WTC11 (cell line): Measurements from ENCODE around the gene CISH. TPM values are rescaled to one million over a fixed set of nuclear protein-coding genes. Genes with fewer than 3 reads are reported as not detected.

Experiments
- ATAC-seq: fragments of 200-7000 bp; cut with Tn5 transposase; 2 replicates; pipeline ENCODE4 v1.10.0; 2021; ENCODE audit warnings: mild to moderate bottlenecking, moderate library complexity
- CTCF ChIA-PET: fragments of 300-600 bp; sonication (Branson Sonifier 250); formaldehyde crosslinking; loops from one replicate; lab custom pipeline; 2021; ENCODE audit warnings: antibody characterized with exemption; lab: Charles Lee
- POLR2A ChIA-PET: fragments of 350-600 bp; sonication (Branson Sonifier 250); formaldehyde crosslinking; loops from one replicate; lab custom pipeline; 2021; ENCODE audit warnings: antibody characterized with exemption; lab: Charles Lee
- DNase-seq: peaks from one replicate; pipeline ENCODE4 v3.0.0; 2021; ENCODE audit warnings: low spot score
- H3K27ac Mint-ChIP-seq: 2 replicates; pipeline ENCODE4 v1.8.0; 2021; ENCODE audit warnings: mixed read lengths
- H3K27me3 Mint-ChIP-seq: 2 replicates; pipeline ENCODE4 v1.8.0; 2021; ENCODE audit warnings: low read depth, mild to moderate bottlenecking, moderate library complexity, mixed read lengths
- H3K36me3 Mint-ChIP-seq: 2 replicates; pipeline ENCODE4 v1.8.0; 2021; ENCODE audit warnings: mixed read lengths
- H3K4me1 Mint-ChIP-seq: 2 replicates; pipeline ENCODE4 v1.8.0; 2022; ENCODE audit warnings: mixed read lengths
- H3K4me3 Mint-ChIP-seq: 2 replicates; pipeline ENCODE4 v1.8.0; 2021; ENCODE audit warnings: mild to moderate bottlenecking, moderate library complexity, mixed read lengths
- H3K9me3 Mint-ChIP-seq: 2 replicates; pipeline ENCODE4 v1.8.0; 2021; ENCODE audit warnings: mixed read lengths
- CDX4 ChIP-seq: fragments of 250-450 bp; sonication (Bioruptor Pico); IDR thresholded peaks from 2 replicates; pipeline ENCODE4 v1.9.0; 2021; ENCODE audit warnings: moderate library complexity, mild to moderate bottlenecking, inconsistent platforms, borderline replicate concordance
- ETV6 ChIP-seq: sonication (generic); formaldehyde crosslinking; IDR thresholded peaks from 2 replicates; pipeline ENCODE4 v1.8.1; 2022; ENCODE audit warnings: mild to moderate bottlenecking, missing genetic modification reagents
- FOXJ3 ChIP-seq: sonication (generic); formaldehyde crosslinking; IDR thresholded peaks from 2 replicates; pipeline ENCODE4 v1.9.0; 2021; ENCODE audit warnings: missing genetic modification reagents, mild to moderate bottlenecking, borderline replicate concordance
- FOXP1 ChIP-seq: sonication (generic); formaldehyde crosslinking; IDR thresholded peaks from 2 replicates; pipeline ENCODE4 v1.8.0; 2022; ENCODE audit warnings: missing genetic modification reagents, mild to moderate bottlenecking, moderate library complexity, borderline replicate concordance
- HMGA2 ChIP-seq: fragments of 250-450 bp; sonication (Bioruptor Pico); IDR thresholded peaks from 2 replicates; pipeline ENCODE4 v1.4.0; 2021; ENCODE audit warnings: mild to moderate bottlenecking, moderate library complexity
- JAZF1 ChIP-seq: fragments of 250-450 bp; sonication (Bioruptor Pico); IDR thresholded peaks from 2 replicates; pipeline ENCODE4 v1.9.0; 2021; ENCODE audit warnings: moderate library complexity, mild to moderate bottlenecking, inconsistent platforms
- JUN ChIP-seq: sonication (generic); formaldehyde crosslinking; IDR thresholded peaks from 2 replicates; pipeline ENCODE4 v1.8.0; 2023; ENCODE audit warnings: mild to moderate bottlenecking, missing genetic modification reagents
- PREB ChIP-seq: sonication (generic); formaldehyde crosslinking; IDR thresholded peaks from 2 replicates; pipeline ENCODE4 v1.8.1; 2022; ENCODE audit warnings: mild to moderate bottlenecking, missing genetic modification reagents, moderate library complexity, borderline replicate concordance
- RORB ChIP-seq: fragments of 250-450 bp; sonication (Bioruptor Pico); IDR thresholded peaks from 2 replicates; pipeline ENCODE4 v1.9.0; 2021; ENCODE audit warnings: mild to moderate bottlenecking
- TCF7 ChIP-seq: sonication (generic); formaldehyde crosslinking; IDR thresholded peaks from 2 replicates; pipeline ENCODE4 v1.8.0; 2022; ENCODE audit warnings: mild to moderate bottlenecking, low read depth, missing genetic modification reagents, moderate library complexity
- ZNF121 ChIP-seq: sonication (generic); formaldehyde crosslinking; IDR thresholded peaks from 2 replicates; pipeline ENCODE4 v1.8.0; 2023; ENCODE audit warnings: missing genetic modification reagents
- ZNF263 ChIP-seq: sonication (generic); formaldehyde crosslinking; IDR thresholded peaks from 2 replicates; pipeline ENCODE4 v1.8.1; 2022; ENCODE audit warnings: low read depth, mild to moderate bottlenecking, moderate library complexity, missing genetic modification reagents
- ZNF317 ChIP-seq: sonication (generic); formaldehyde crosslinking; IDR thresholded peaks from 2 replicates; pipeline ENCODE4 v1.8.1; 2023; ENCODE audit warnings: low read depth, mild to moderate bottlenecking, moderate library complexity, missing genetic modification reagents, borderline replicate concordance
- ZNF423 ChIP-seq: fragments of 250-450 bp; sonication (Bioruptor Pico); IDR thresholded peaks from 2 replicates; pipeline ENCODE4 v2.1.2; 2022; ENCODE audit warnings: mild to moderate bottlenecking, moderate library complexity
- ZNF512 ChIP-seq: sonication (generic); formaldehyde crosslinking; IDR thresholded peaks from 2 replicates; pipeline ENCODE4 v1.8.1; 2022; ENCODE audit warnings: missing genetic modification reagents, borderline replicate concordance
- total RNA-seq: library from RNA; stranded (reverse); gene quantifications from 3 replicates; pipeline ENCODE4 v1.2.3, GENCODE V29; 2021
- TF ChIP-seq, protein P1 (sequence below): sonication (generic); formaldehyde crosslinking; IDR thresholded peaks from 2 replicates; pipeline ENCODE4 v1.8.0; 2022; ENCODE audit warnings: mild to moderate bottlenecking, missing genetic modification reagents
- TF ChIP-seq, protein P2 (sequence below): fragments of 250-450 bp; sonication (Bioruptor Pico); IDR thresholded peaks from 2 replicates; pipeline ENCODE4 v1.9.0; 2021; ENCODE audit warnings: mild to moderate bottlenecking
- TF ChIP-seq, protein P3 (sequence below): sonication (generic); formaldehyde crosslinking; IDR thresholded peaks from 2 replicates; pipeline ENCODE4 v1.8.1; 2022; ENCODE audit warnings: low read depth, missing genetic modification reagents, borderline replicate concordance
- TF ChIP-seq, protein P4 (sequence below): fragments of 250-450 bp; sonication (Bioruptor Pico); IDR thresholded peaks from 2 replicates; pipeline ENCODE4 v1.9.0; 2021; ENCODE audit warnings: mild to moderate bottlenecking, borderline replicate concordance
- TF ChIP-seq, protein P5 (sequence below): sonication (generic); formaldehyde crosslinking; IDR thresholded peaks from 2 replicates; pipeline ENCODE4 v1.8.1; 2022; ENCODE audit warnings: low read depth, mild to moderate bottlenecking, moderate library complexity, missing genetic modification reagents, borderline replicate concordance

CISH gene
- total RNA-seq, 1 experiment from 2014 or later, result 2.4 TPM

DNA sequence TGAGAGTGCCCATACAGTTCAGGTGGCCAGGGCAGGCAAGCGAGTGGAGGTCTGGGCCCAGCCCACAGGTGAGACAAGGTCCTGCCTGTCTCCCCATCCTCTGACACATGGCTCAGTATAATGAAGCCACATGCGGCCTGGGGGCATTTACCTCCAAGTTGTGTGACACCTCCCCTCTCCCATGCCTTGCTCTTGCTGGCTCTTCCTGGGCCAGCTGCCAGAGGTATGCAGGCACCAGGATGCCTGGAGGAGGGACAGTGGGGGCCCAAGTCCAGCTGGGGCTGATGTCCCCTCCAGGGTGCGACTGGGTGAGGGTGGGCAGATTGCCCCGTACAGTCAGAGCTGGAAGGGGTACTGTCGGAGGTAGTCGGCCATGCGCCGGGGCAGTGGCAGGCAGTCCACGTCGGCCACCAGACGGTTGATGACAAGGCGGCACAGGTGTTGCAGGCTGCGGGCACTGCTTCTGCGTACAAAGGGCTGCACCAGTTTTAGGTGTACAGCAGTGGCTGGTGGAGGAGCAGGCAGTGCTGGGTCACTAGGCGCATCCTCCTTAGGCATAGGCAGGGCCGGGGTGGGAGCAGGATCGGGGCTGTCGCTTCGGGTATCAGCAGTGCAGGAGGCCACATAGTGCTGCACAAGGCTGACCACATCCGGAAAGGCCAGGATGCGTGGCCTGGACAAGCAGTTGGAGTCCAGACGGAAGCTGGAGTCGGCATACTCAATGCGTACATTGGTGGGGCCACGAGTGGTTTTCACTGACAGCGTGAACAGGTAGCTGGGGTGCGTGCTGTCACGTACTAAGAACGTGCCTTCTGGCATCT, 4.1 kb downstream of the CISH start (continued):
- TF ChIP-seq ZNF512 (CRISPR knock-in tag) (no peak), PREB (CRISPR knock-in tag) (no peak), HMGA2 (no peak), CDX4 (CRISPR knock-in tag) (no peak), FOXP1 (no peak)
- TF ChIP-seq, protein P1, sequence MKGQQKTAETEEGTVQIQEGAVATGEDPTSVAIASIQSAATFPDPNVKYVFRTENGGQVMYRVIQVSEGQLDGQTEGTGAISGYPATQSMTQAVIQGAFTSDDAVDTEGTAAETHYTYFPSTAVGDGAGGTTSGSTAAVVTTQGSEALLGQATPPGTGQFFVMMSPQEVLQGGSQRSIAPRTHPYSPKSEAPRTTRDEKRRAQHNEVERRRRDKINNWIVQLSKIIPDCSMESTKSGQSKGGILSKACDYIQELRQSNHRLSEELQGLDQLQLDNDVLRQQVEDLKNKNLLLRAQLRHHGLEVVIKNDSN (CRISPR knock-in tag), result no peak
- TF ChIP-seq, protein P2, sequence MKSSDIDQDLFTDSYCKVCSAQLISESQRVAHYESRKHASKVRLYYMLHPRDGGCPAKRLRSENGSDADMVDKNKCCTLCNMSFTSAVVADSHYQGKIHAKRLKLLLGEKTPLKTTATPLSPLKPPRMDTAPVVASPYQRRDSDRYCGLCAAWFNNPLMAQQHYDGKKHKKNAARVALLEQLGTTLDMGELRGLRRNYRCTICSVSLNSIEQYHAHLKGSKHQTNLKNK (CRISPR knock-in tag), result no peak
- TF ChIP-seq, protein P3, sequence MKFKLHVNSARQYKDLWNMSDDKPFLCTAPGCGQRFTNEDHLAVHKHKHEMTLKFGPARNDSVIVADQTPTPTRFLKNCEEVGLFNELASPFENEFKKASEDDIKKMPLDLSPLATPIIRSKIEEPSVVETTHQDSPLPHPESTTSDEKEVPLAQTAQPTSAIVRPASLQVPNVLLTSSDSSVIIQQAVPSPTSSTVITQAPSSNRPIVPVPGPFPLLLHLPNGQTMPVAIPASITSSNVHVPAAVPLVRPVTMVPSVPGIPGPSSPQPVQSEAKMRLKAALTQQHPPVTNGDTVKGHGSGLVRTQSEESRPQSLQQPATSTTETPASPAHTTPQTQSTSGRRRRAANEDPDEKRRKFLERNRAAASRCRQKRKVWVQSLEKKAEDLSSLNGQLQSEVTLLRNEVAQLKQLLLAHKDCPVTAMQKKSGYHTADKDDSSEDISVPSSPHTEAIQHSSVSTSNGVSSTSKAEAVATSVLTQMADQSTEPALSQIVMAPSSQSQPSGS, result no peak

- TF ChIP-seq FOXP1 (no peak), ZNF423 (CRISPR knock-in tag) (no peak), RORB (no peak), JAZF1 (CRISPR knock-in tag) (no peak), FOXJ3 (CRISPR knock-in tag) (no peak), ETV6 (no peak), ZNF263 (CRISPR knock-in tag) (no peak), TCF7 (CRISPR knock-in tag) (no peak), JUN (CRISPR knock-in tag) (no peak), ZNF317 (CRISPR knock-in tag) (no peak), ZNF121 (CRISPR knock-in tag) (no peak)
- TF ChIP-seq, protein P4, sequence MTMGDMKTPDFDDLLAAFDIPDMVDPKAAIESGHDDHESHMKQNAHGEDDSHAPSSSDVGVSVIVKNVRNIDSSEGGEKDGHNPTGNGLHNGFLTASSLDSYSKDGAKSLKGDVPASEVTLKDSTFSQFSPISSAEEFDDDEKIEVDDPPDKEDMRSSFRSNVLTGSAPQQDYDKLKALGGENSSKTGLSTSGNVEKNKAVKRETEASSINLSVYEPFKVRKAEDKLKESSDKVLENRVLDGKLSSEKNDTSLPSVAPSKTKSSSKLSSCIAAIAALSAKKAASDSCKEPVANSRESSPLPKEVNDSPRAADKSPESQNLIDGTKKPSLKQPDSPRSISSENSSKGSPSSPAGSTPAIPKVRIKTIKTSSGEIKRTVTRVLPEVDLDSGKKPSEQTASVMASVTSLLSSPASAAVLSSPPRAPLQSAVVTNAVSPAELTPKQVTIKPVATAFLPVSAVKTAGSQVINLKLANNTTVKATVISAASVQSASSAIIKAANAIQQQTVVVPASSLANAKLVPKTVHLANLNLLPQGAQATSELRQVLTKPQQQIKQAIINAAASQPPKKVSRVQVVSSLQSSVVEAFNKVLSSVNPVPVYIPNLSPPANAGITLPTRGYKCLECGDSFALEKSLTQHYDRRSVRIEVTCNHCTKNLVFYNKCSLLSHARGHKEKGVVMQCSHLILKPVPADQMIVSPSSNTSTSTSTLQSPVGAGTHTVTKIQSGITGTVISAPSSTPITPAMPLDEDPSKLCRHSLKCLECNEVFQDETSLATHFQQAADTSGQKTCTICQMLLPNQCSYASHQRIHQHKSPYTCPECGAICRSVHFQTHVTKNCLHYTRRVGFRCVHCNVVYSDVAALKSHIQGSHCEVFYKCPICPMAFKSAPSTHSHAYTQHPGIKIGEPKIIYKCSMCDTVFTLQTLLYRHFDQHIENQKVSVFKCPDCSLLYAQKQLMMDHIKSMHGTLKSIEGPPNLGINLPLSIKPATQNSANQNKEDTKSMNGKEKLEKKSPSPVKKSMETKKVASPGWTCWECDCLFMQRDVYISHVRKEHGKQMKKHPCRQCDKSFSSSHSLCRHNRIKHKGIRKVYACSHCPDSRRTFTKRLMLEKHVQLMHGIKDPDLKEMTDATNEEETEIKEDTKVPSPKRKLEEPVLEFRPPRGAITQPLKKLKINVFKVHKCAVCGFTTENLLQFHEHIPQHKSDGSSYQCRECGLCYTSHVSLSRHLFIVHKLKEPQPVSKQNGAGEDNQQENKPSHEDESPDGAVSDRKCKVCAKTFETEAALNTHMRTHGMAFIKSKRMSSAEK (CRISPR knock-in tag), result no peak
- TF ChIP-seq, protein P5, sequence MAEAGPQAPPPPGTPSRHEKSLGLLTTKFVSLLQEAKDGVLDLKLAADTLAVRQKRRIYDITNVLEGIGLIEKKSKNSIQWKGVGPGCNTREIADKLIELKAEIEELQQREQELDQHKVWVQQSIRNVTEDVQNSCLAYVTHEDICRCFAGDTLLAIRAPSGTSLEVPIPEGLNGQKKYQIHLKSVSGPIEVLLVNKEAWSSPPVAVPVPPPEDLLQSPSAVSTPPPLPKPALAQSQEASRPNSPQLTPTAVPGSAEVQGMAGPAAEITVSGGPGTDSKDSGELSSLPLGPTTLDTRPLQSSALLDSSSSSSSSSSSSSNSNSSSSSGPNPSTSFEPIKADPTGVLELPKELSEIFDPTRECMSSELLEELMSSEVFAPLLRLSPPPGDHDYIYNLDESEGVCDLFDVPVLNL (CRISPR knock-in tag), result no peak
- TF ChIP-seq, all 79 proteins: peak for 0
- ChIA-PET CTCF (interaction anchor here (1.3 kb wide), 1 partner anchor 46 kb away, joined by 3 read pairs; no protein-coding TSS in a partner anchor), POLR2A (no interaction called here)
- H3K27ac Mint-ChIP-seq, result no peak overlapping the region
- no peak for DNase-seq
- peaks cover 20% of the 10 kb centered on the region for H3K27me3 Mint-ChIP-seq
- ATAC-seq, result no peak
- H3K4me3 Mint-ChIP-seq, result no peak overlapping the region
- no peaks in the 10 kb centered on the region for H3K36me3 Mint-ChIP-seq
- H3K4me1 Mint-ChIP-seq, result peaks cover 6% of the 10 kb centered on the region; the same call in 1 of the 2 replicates
- H3K9me3 Mint-ChIP-seq, result no peaks in the 10 kb centered on the region
Measured at GRCh38 chr3:50606596-50606995, 5.0 kb downstream of the CISH start.
